PFSK-1 (cell line): ENCODE data around the gene FAM3A.

Experiments used
- FOXP2 ChIP-seq: optimal IDR thresholded peaks from 2 replicates; pipeline ENCODE3; 2011; ENCODE audit warnings: borderline replicate concordance, control low read depth, inconsistent platforms; ENCODE audit not compliant: insufficient read depth; ENCODE audit errors: extremely low read length, extremely low read depth
- REST ChIP-seq, 2 experiments: IDR thresholded peaks; 2 replicates each; pipeline versions ENCODE4 v1.6.1 to v1.8.0; 2011 to 2012; ENCODE audit warnings: low read depth in 2 of 2, low read length in 2 of 2, control low read depth in 1 of 2, inconsistent platforms in 1 of 2, mild to moderate bottlenecking in 1 of 2, moderate library complexity in 1 of 2; ENCODE audit not compliant: insufficient read depth in 1 of 2
- TAF1 ChIP-seq: IDR thresholded peaks from 2 replicates; pipeline ENCODE4 v1.6.1; 2012; ENCODE audit warnings: low read length, control low read depth, borderline replicate concordance; ENCODE audit not compliant: insufficient read depth

GRCh38 chrX:154508384-154508745 is 7.7 kb downstream of the FAM3A start:
- TF ChIP-seq FOXP2 (no peak), TAF1 (no peak), REST (IDR thresholded peaks at IDR 0.05; ENCODE audit: insufficient read depth in 1 of 2, low read depth in 2 of 2, low read length in 2 of 2) (no peak)
